ENCODE data around the gene PTPRG.

PTPRG gene

DNA sequence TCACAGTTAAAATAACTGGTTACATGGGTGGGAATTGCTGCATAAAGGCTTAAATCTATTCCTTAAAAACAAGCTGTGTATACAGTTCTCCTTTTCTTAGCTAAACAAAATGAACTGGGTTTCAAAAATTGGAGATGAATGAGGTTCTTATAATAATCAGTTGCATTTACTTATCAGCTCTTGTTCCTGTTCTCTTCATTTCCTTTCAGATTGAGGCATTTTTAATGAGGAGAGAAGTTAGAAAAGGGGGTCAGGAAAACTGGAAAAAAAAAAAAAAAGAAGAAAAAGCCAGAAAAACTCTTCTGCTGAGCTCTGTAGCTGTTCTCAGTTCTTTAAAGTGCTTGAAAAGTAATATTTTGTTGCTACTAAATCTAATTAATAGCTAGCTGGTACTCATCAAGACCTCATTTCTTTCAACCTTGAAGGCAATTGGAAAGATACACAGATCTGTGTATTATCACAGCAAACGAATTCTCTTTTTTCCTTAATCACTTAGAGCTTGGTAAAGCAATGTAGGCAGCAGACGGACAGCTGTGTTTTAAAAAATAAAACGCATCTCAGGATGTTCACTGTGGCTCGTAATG lies 32.2 kb downstream of the PTPRG start:
- DNase-seq: no peak

DNA sequence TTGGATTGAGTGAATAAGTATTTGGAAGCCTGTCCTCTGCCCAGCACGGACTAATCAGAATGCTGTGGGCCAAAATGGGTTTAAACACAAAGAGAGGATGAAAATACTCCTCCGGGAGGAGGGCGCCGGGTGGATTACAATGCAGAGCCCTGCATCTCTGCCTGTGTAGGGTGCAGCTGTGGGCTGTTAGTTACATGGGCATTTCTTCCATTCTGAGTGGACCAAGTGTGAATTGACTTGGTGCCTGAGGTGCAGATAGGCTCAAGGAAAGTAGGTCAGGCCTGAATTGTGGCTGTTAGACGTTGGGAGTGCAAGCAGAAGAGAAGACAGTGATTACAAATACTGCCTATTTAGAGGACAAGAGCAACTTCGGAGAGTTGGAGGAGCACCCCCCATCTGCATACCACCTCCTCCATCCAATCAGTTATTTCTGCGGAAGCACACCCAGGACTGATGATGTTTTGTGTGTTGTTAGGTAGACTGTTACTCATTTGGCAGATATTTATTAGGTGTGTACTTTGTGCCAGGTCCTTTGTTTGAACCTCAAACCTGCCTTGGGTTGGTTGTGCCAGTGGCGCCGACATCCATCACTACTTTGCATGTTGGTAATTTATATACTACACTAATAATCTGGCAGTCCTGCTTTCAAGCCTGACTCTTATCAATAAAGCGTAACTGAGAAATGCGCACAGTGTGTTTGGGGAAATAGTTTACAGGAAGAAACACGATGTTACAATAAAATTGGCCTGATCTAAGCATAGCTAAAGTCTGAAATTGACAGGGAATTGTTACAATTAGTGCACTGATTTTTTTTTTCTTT lies 33.0 kb downstream of the PTPRG start:
- DNase-seq: no peak

DNA sequence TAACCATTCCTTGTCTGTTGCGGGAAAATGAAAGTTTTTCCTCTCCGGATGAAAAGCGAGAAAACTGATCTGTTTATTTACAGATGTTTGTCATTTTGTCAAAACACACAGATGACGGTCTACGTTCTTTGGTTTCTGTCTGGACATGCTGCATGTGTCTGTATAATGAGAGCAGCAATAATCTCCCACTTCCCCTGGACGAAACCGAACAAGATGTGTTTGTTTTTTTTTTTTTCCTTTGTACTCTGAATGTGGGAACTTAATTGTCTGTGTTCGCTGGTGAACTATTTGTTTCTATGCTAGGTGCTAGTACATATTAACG lies 33.6 kb downstream of the PTPRG start:
- no peak for DNase-seq

DNA sequence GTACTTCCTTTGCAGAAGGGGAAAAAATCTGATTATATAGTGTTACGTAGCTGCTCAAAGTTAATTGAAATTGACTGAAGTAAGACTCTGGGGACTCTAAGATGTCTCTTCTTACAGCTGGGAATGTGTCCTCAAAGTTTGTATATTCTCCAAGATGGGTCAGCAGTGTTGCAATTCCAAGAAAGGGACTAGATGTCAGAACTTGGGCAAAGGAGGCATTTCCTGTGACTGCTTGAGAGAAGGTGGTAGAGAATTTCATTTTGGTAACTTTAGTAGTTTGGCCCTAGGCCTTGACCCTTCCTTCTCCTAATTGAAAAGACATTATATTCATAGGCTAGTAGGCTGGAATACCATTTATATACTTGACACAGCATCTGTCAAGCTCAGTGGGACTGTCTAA lies 33.9 kb downstream of the PTPRG start:
- no peak for DNase-seq

DNA sequence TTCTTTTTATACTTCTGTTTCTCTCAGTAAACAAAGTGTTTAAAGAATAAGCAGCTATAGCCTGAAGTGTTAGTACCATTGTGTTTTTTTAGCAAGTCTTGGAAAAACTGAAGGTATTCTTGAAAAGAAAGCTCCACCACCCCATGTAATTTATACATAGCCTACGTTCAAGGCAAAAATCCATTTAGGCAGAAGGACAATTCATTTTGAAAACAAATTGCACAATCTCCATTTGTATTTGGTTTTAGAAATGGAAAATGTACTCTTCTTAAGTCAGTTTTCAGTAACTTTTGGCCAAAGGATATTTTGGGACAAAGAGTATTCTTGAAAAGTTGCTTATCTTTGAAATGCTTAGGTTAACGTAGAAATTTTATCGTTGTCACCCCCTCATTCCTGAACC lies 34.5 kb downstream of the PTPRG start:
- DNase-seq: no peak

DNA sequence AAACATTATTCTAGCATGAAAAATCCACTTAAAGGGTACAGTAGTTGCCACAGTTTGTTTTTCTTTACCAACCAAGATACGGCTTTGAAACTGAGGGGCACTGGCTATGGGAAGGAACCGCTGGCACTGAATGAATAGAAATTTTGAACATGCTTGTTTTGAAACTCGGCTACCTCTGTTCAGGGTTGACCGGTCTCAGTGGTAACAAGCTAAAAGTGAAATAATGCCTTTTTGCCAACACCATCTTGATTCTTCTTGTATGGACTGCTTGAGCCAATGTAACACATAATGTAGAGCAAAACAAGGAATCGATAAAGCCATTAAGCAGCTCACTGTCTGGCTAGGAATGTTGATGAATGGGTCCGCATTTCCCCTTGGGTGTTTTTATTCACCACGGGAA lies 36.5 kb downstream of the PTPRG start:
- DNase-seq: no peak

GRCh38 chr3:61600195-61600594 lies 38.8 kb downstream of the PTPRG start:
- no peak for DNase-seq

GRCh38 chr3:61601831-61602230 lies 40.5 kb downstream of the PTPRG start:
- no peak for DNase-seq

- DNase-seq: no peak
These were observed 41.1 kb downstream of the PTPRG start for GRCh38 chr3:61602466-61602865.

DNA sequence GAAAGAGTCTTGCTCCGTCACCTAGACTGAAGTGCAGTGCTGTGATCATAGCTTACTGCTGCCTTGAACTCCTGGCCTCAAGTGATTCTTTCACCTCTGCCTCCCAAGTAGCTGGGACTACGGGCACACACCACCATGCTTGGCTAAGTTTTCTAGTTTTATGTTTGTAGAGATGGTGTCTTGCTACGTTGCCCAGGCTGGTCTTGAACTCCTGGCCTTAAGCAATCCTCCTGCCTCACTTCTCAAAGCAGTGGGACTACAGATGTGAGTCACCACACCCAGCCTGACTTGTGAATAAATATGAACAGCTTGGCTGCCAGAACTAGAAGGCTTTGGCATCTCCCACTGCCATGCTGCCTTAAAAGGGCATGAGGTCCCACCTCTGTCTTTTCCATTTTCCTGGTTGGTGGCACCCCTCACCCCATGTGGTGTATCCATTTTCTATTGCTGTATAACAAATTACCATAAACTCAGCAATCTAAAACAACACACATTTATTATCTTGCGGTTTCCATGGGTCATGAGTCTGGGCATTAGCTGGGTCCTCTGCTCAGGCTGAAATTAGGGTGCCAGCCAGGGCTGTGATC lies 44.3 kb downstream of the PTPRG start:
- DNase-seq: no peak

DNA sequence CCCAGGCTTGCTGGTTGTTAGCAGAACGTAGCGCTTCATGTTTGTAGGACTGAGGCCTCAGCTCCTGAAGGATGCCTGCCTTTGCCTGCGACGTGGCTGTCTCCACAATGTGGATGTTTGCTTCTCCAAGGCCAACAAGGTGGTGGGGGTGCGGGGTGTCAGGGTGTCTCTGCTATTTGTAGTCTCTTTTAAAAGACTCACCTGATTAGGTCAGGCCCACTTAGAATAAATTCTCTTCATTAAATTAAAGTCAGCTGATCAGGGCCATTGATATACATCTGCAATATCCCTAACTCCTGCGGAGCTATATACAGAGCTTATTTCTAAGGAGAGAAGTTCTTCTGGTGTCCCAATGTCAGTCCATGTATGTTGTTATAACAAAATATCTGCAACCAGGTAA lies 44.8 kb downstream of the PTPRG start:
- DNase-seq: no peak

GRCh38 chr3:61608072-61608471 lies 46.7 kb downstream of the PTPRG start:
- DNase-seq: no peak

GRCh38 chr3:61608711-61609110 lies 47.3 kb downstream of the PTPRG start:
- no peak for DNase-seq

DNA sequence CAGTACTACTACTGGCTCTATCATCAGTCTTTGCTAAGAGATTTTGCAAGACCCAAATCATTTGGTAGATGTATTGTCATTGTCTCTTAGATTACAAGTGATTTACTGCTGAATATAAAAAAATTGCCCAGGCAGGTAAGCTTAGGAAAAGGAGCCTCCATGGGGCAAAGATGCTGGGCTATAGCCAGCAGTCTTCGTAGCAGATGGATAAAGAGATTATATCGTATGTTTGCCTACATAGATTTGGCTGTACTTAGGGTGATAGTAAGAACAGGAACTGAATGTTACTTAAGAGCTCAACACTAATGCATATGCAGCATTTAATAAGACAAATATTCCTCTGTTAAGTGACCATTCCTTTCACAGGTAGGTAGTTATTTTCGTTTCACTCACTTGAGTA lies 48.9 kb downstream of the PTPRG start:
- DNase-seq: no peak

DNA sequence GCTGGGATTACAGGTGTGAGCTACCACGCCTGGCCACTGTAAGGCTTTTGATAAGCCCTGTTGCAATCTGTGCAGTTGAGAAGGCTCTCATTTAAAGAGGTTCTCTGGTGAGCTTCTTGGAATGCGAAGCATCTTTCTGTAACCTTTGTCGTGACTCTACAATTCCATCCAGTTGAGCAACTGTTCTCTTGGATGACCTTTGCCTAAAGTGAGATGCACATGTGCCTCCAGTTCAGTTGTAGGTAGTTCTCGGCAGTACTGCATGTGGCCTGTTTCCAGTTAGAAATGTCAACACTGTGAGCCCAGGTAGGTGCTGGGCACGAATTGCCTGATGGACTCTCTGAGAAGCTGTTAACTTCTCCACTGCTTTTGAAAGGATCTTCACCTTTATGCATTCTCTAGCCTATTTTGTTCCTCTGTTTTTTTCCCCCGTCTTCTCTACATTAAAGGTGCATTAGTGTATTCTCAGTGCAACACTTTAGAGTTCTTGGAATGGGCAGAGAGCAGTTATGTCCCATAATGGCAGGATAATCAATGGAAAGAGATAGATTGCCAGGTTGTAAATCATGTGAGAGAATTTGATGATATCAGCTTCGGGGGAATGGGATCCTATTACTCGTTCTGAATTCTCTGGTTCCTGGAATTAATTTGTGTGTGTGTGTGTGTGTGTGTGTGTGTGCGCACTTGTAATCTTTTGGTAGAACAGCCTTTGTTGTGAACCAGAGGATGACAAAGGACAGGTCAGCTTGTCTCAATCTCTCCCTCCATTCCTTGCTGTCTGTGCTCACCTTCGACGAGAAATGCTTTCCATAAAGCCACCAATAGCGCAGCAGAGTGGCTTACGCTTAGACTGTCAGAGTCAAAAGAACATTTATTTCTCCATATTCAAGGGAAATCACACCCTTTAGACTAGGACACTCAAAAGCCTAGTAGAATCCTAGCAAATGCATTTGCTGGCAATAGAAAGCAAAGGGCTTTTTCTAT lies 51.1 kb downstream of the PTPRG start:
- no peak for DNase-seq

- DNase-seq: no peak
These were observed 52.3 kb downstream of the PTPRG start for GRCh38 chr3:61613666-61614065.

DNA sequence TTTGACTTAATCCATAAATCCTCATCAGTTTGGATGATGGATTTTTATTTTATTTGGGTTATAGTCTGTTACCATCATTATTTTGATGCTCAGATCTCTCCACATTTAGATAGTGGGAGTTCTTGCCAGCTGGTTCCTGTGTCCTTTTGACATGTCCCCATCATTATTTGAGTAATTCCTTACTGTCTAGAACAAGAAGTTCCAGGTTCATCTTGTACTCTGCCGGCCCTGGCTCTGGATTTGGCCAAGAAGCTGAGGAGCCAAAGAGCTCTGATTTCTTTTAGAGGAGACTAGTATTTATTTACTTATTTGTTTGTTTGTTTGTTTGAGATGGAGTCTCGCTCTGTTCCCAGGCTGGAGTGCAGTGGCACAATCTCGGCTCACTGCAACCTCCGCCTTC lies 54.3 kb downstream of the PTPRG start:
- no peak for DNase-seq

DNA sequence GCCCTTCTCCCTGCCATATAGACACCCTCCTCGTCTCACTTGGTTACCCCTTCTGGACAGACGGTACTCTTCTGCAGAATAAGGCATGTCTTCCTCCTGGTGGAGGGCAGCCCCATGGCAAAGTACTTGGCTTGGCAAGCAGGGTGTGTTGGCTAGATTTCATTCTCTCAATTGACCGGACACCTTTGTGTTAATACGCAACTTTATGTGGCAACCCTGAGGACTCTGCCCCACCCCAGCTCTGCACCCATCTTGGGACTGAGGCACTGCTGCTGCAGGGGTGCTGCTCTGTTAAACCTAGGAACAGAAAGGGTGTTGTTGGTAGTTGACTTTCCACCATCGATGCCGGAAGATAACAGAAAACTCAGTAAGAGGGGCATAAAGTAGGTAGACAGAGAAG lies 55.2 kb downstream of the PTPRG start:
- no peak for DNase-seq

- DNase-seq: no peak
These were observed 55.7 kb downstream of the PTPRG start for GRCh38 chr3:61617041-61617440.

- DNase-seq: no peak
These were observed 56.3 kb downstream of the PTPRG start for GRCh38 chr3:61617651-61618050.

DNA sequence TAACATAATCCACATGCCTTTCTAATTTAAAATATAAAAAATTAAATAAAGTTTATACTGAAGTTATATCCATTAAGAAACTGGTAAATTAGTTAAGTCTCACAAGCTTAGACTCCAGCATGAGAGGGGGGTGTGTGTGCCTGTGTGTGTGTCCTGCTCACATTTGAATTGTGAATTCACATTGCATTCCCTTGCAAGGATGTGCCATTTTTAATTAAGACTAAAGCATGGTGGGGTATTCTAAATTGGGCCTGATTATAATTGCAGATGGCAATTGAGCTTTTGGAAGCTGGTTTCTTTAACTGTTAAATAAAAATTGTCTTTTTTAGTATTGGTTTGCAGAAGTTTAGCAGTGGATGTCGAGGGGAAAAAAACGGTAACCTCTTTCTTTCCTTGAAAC lies 56.9 kb downstream of the PTPRG start:
- DNase-seq: no peak

- DNase-seq: no peak
These were observed 57.5 kb downstream of the PTPRG start for GRCh38 chr3:61618871-61619270.

- no peak for DNase-seq
These were observed 58.7 kb downstream of the PTPRG start for GRCh38 chr3:61620073-61620472.
